Vagina (tissue), 2 donors: ENCODE measurements around the gene OSGIN1. TPM values are rescaled to one million over a fixed set of nuclear protein-coding genes. Genes with fewer than 3 reads are reported as not detected.

ENCODE experiments used
- DNase-seq, 2 donors: peaks; one replicate each; pipeline ENCODE4 v3.0.0-alpha.2; 2017; ENCODE audit errors: extremely low spot score in 2 of 2
- H3K27ac ChIP-seq: fragments of 200-600 bp; sonication (generic); one replicate; pipeline ENCODE4 v1.5.1; 2019
- H3K27me3 ChIP-seq: fragments of 200-600 bp; sonication (generic); one replicate; pipeline ENCODE4 v1.5.1; 2019
- H3K36me3 ChIP-seq, 2 donors: fragments of 200-600 bp; sonication (generic); one replicate each; pipeline ENCODE4 v1.5.1; 2017 to 2019
- H3K4me1 ChIP-seq: fragments of 200-600 bp; sonication (generic); one replicate; pipeline ENCODE4 v1.5.1; 2019
- H3K4me3 ChIP-seq, 2 donors: fragments of 200-600 bp; sonication (generic); 1 replicate in 1 of 2; 2 replicates in 1 of 2; pipeline ENCODE4 v1.5.1; 2016 to 2019
- H3K9me3 ChIP-seq: fragments of 200-600 bp; sonication (generic); one replicate; pipeline ENCODE4 v1.5.1; 2019
- CTCF ChIP-seq, 3 experiments: fragments of 450-650 bp in 2 of 3; fragments of 200-600 bp in 1 of 3; sonication (generic) in 1 of 3; IDR thresholded peaks; one replicate each; pipeline ENCODE4 v1.5.1; 2017 to 2019; ENCODE audit warnings: antibody characterized with exemption in 3 of 3, mild to moderate bottlenecking in 2 of 3, moderate library complexity in 2 of 3
- POLR2A ChIP-seq, 2 donors: fragments of 450-650 bp; IDR thresholded peaks; one replicate each; pipeline ENCODE4 v1.6.1; 2017; ENCODE audit warnings: antibody characterized with exemption in 2 of 2, mild to moderate bottlenecking in 2 of 2, moderate library complexity in 2 of 2
- POLR2AphosphoS5 ChIP-seq, 2 donors: sonication (generic); formaldehyde crosslinking; IDR thresholded peaks; one replicate each; pipeline ENCODE4 v1.9.0; 2017; ENCODE audit warnings: antibody characterized with exemption in 2 of 2, mild to moderate bottlenecking in 2 of 2, low read depth in 1 of 2; ENCODE audit not compliant: insufficient read depth in 1 of 2
- intact Hi-C: fragments of 100-400 bp; cut with DNase I; formaldehyde crosslinking; loops from one replicate; pipeline ENCODE4 v1.15.1; 2023
- total RNA-seq: library from RNA; depleted of rRNA; stranded (reverse); fragments of >200 nt; gene quantifications from one replicate; pipeline ENCODE4 v1.2.3, GENCODE V29; 2016

Gene OSGIN1
- total RNA-seq, 1 donor from 2014 or later: 6.4 TPM

GRCh38 chr16:83930730-83931500 is 22.1 kb upstream of the OSGIN1 start:
- Histone ChIP-seq H3K4me1 (peaks cover 11% of the 10 kb centered on the region), H3K27me3 (no peaks in the 10 kb centered on the region), H3K9me3 (no peaks in the 10 kb centered on the region), H3K27ac (no peak overlapping the region), H3K36me3 (no peaks in the 10 kb centered on the region), H3K4me3 (no peak overlapping the region)
- DNase-seq: no peak
- TF ChIP-seq CTCF (IDR thresholded peaks at IDR 0.05) (no peak), POLR2A (IDR thresholded peaks at IDR 0.05) (no peak), POLR2AphosphoS5 (IDR thresholded peaks at IDR 0.05; ENCODE audit: insufficient read depth in 1 of 2, low read depth in 1 of 2) (no peak)
- intact Hi-C loops: no loop called here

DNA sequence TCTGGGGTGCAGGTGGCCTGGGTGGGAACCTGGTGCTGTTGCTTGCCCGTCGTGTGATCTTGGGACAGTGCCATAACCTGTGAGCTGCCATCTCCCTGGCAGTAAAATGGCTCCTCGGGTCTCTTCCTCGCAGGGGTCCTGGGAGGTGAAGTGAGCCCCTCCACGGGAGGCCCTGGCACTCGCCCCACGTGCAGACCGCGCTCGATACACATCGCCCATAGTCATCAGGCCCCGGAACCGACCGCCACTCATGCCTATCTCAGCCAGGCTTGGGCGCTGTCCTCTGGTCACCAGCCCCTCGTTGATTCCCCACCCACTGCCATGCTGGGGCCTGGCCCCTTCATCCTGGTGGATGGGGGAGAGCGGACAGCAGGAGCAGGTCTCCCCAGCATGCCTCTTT is 21.5 kb upstream of the OSGIN1 start:
- Histone ChIP-seq H3K27me3 (no peaks in the 10 kb centered on the region), H3K27ac (no peak overlapping the region), H3K4me1 (peaks cover 7% of the 10 kb centered on the region), H3K36me3 (no peaks in the 10 kb centered on the region), H3K4me3 (no peak overlapping the region), H3K9me3 (no peaks in the 10 kb centered on the region)
- TF ChIP-seq POLR2AphosphoS5 (IDR thresholded peaks at IDR 0.05; ENCODE audit: insufficient read depth in 1 of 2, low read depth in 1 of 2): no peak
- no peak for TF ChIP-seq CTCF (IDR thresholded peaks at IDR 0.05)
- TF ChIP-seq POLR2A (IDR thresholded peaks at IDR 0.05): no peak
- DNase-seq: no peak
- intact Hi-C loops: no loop called here

DNA sequence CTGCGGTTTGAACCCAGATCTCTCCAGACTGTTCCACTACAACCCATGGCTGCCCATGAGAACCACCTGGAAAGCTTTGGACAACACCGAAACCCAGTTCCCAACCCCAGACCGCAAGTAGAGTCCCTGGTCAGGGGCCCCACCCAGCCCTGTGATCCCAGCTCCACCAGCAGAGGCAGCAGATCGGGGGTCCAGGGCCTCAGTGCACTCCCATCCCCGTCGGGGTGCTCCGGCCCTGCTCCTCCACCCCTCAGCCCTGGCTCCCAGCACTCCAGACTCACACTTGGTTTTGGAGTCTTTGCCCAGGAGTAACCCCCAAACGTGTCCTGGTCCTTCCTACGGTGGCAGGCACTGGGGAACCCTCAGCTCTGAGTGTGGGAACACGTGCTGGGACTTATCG is 20.7 kb upstream of the OSGIN1 start:
- TF ChIP-seq POLR2A (IDR thresholded peaks at IDR 0.05) (no peak), POLR2AphosphoS5 (IDR thresholded peaks at IDR 0.05; ENCODE audit: insufficient read depth in 1 of 2, low read depth in 1 of 2) (no peak), CTCF (IDR thresholded peaks at IDR 0.05) (no peak)
- Histone ChIP-seq H3K4me1 (no peaks in the 10 kb centered on the region), H3K36me3 (no peaks in the 10 kb centered on the region), H3K27me3 (no peaks in the 10 kb centered on the region), H3K4me3 (no peak overlapping the region), H3K27ac (no peak overlapping the region), H3K9me3 (no peaks in the 10 kb centered on the region)
- no peak for DNase-seq
- intact Hi-C loops: no loop called here

- Histone ChIP-seq H3K4me3 (no peak overlapping the region), H3K27ac (no peak overlapping the region), H3K4me1 (no peaks in the 10 kb centered on the region), H3K36me3 (no peaks in the 10 kb centered on the region), H3K9me3 (no peaks in the 10 kb centered on the region), H3K27me3 (no peaks in the 10 kb centered on the region)
- intact Hi-C loops: no loop called here
- TF ChIP-seq POLR2A (IDR thresholded peaks at IDR 0.05) (no peak), POLR2AphosphoS5 (IDR thresholded peaks at IDR 0.05; ENCODE audit: insufficient read depth in 1 of 2, low read depth in 1 of 2) (no peak), CTCF (IDR thresholded peaks at IDR 0.05) (no peak)
- no peak for DNase-seq
These were observed 19.9 kb upstream of the OSGIN1 start for GRCh38 chr16:83932955-83933673.
